CD4-positive, alpha-beta T cell treated with Interleukin-17A for 1 hour (primary cell): ENCODE results near the gene NTN4.
"Not testable (repeated sequence)": the region's sequence is repeated elsewhere in the genome, so short reads cannot be mapped to it uniquely, and the experiment has no call there.

Source experiments
- DNase-seq: peaks from one replicate; pipeline ENCODE4 v3.0.0-alpha.2; 2020

Gene NTN4

GRCh38 chr12:95616470-95616869, 174.1 kb downstream of the NTN4 start:
- not testable (repeated sequence) for DNase-seq

- DNase-seq: no peak
Observed at GRCh38 chr12:95615749-95616148, 174.8 kb downstream of the NTN4 start.

GRCh38 chr12:95614390-95614982, 176.1 kb downstream of the NTN4 start:
- no peak for DNase-seq

- DNase-seq: no peak
Observed at GRCh38 chr12:95613021-95613420, 177.5 kb downstream of the NTN4 start.

GRCh38 chr12:95611676-95612309, 178.8 kb downstream of the NTN4 start:
- no peak for DNase-seq

- no peak for DNase-seq
Observed at GRCh38 chr12:95608252-95609033, 182.1 kb downstream of the NTN4 start.
